OCI-M2 (cell line): ENCODE results near the gene TXN2.

Source experiments
- DNase-seq: peaks from one replicate; lab custom pipeline; 2025; ENCODE audit not compliant: unreplicated experiment; lab: John Stamatoyannopoulos, UW

The TXN2 gene

GRCh38 chr22:36486619-36487384, 5.4 kb upstream of the TXN2 start:
- no peak for DNase-seq

GRCh38 chr22:36480941-36481392, 473 bp downstream of the TXN2 start:
- DNase-seq, result no peak

- peak; percentile 38 for DNase-seq
Observed at GRCh38 chr22:36478966-36479365, 2.5 kb downstream of the TXN2 start.

GRCh38 chr22:36475341-36475740, 6.1 kb downstream of the TXN2 start:
- DNase-seq, result no peak

GRCh38 chr22:36472689-36473088, 8.8 kb downstream of the TXN2 start:
- DNase-seq, result no peak

GRCh38 chr22:36471341-36471821, 10.1 kb downstream of the TXN2 start:
- no peak for DNase-seq

GRCh38 chr22:36470994-36471331, 10.5 kb downstream of the TXN2 start:
- no peak for DNase-seq

GRCh38 chr22:36470162-36470993, 11.1 kb downstream of the TXN2 start:
- peak; percentile 22 for DNase-seq

GRCh38 chr22:36469094-36469710, 12.2 kb downstream of the TXN2 start:
- no peak for DNase-seq

- DNase-seq, result peak; percentile 23
Observed at GRCh38 chr22:36467946-36468345, 13.5 kb downstream of the TXN2 start.

GRCh38 chr22:36467042-36467810, 14.2 kb downstream of the TXN2 start:
- no peak for DNase-seq

GRCh38 chr22:36466258-36466657, 15.2 kb downstream of the TXN2 start:
- no peak for DNase-seq

GRCh38 chr22:36465232-36466021, 16.0 kb downstream of the TXN2 start:
- no peak for DNase-seq

- no peak for DNase-seq
Observed at GRCh38 chr22:36464715-36465231, 16.7 kb downstream of the TXN2 start.

- no peak for DNase-seq
Observed at GRCh38 chr22:36463783-36464184, 17.7 kb downstream of the TXN2 start.

GRCh38 chr22:36461665-36462649, 19.5 kb downstream of the TXN2 start:
- DNase-seq, result no peak

GRCh38 chr22:36460202-36460601, 21.2 kb downstream of the TXN2 start:
- DNase-seq, result no peak

- no peak for DNase-seq
Observed at GRCh38 chr22:36457688-36458450, 23.6 kb downstream of the TXN2 start.
